GM19025 (cell line): ENCODE results near the gene TRPV4.

Experiments
- ATAC-seq: cut with Tn5 transposase; IDR thresholded peaks from one replicate; pipeline ENCODE4 v1.9.1; 2021; ENCODE audit warnings: mild to moderate bottlenecking, low read depth, moderate library complexity; ENCODE audit not compliant: unreplicated experiment

TRPV4 gene

DNA sequence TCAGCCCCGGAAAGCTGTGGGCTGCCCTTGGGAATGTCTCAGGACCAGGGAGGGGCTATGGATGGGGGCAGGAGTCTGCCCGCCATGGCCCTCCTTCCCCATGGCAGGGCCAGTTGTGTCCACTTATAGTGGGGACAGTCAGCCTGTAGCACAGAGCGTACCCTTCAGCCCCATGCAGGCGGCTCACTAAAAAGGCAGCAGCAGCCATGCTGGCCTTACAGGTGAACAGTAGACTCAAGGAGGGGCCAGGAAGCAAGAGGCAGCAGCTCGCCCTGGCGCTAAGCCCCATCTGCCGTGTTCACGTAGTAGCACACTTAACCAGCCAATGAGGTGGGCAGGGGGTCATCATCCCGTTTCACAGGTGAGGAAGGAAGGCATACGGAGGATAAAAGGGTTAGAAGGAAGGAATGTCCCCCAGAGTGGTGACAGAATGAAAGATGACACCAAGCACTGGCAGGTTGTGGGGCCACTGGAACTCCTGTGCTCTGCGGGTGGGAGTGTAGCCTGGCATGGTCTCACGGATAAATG is 66.9 kb downstream of the TRPV4 start:
- ATAC-seq = no peak

DNA sequence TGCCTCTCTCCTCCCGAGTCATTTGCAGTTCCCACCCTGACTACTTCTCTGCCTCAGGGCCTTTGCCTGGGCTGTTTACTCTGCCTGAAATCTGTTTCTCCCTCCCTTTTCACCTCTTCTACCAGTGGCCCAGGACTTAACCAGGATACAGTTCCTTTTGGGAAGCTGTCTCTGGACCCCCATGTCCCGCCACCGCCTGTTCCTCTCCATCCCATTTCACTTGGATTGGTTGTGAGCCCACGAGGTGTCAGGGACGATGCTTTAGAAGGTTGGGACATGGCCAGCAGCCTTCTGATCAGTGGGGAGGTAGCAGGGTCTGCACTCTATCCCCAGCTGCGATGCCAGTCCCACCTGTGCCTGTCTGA is 67.8 kb downstream of the TRPV4 start:
- no peak for ATAC-seq

DNA sequence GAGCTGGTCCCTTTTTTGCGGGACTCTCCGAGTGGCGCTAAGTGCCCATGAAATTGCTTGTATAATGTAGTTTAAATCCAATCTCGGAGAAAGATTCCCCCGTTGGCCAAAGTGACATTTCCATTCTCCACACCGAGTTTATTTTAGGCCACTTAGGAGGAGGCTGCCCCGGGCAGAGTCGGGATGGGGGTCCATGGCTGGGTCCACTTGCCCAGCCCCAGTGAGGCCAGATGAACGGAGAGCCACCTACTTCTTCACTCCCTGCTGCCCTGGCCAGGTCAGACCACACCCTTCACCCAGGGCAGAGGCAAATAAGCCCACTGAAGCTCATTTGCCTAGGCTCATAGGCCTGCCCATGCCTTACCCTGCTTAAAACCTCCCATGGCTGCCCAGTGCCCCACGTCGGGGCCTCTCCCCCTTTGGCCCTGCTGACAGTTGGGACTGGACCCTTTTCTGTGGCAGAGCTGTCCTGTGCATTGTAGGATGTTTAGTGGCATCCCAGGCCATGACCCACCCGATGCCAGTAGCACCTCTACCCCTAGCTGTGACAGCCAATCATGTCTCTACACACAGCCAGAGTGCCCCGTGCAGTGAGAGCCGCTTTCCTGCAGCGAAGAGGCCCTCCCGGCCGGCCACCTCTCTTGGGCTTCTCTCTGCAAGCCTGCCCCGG is 68.3 kb downstream of the TRPV4 start:
- ATAC-seq = no peak

DNA sequence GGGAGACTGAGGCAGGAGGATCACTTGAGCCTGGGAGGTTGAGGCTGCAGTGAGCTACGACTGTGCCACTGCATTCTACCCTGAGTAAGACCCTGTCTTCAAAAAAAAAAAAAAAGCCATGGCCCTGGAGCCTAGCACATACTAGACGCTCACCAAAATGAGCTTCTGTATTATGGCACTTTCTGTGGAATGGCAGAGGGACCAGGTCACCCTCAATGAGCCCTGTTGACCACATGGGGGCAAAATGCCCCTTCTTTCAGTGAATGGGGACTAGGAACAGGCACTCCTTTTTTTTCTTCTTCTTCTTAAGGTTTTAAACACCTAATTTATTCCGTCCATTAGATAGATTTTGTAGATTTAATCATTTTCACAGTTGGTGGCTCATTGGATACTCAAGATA is 69.1 kb downstream of the TRPV4 start:
- ATAC-seq = no peak

DNA sequence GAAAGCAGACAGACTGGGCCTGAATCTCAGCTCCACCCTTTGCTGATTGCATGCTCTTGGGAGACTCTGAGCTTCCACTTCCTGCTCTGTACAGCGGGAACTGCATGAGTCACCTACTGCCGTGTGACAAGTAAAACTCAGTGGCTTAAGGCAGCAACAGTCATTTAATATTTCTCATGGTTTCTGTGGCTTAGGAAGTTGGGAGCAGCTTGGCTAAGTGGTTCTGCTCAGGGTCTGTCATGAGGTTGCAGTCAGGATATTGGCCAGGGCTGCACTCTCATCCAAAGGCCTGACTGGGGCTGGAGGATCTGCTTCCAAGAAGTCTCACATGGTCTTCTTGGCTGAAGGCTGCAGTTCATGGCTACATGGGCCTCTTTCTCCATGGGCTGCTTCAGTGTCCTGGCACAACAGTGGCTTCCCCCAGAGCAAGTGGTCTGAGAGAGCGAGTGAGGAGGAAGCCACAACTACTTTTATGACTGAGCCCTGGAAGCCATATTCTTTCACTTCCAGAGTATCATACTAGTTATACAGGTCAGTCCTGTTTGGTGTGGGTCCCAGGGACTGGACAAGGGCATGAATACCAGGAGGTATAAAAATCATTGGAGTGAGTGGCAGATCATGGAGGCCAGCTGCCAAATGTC is 69.9 kb downstream of the TRPV4 start:
- ATAC-seq = no peak

DNA sequence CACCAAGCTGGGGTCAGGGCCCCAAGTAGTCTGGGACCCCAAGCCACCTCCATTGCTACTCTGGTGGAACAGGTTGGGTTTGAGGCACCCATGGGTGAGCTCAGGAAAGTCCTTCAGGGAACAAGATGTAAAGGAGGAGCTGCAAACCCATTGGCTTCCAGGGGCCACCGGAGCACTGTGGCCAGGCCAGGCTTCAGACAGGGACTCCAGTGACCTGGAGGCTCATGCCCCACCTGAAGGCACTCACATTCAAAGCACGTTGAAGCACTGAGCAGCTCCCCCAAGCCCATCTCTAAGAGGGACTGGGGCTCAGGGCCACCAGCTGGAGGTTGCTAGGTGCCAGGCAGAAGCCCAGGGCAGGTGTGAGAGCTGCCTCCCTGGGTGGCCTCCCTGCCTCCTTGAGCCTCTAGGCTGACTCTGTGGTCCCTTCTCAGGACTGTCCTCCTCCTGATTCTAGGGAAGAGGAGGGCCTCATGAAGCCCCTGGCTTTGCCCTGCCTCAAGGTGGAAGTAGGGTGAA is 70.5 kb downstream of the TRPV4 start:
- no peak for ATAC-seq

DNA sequence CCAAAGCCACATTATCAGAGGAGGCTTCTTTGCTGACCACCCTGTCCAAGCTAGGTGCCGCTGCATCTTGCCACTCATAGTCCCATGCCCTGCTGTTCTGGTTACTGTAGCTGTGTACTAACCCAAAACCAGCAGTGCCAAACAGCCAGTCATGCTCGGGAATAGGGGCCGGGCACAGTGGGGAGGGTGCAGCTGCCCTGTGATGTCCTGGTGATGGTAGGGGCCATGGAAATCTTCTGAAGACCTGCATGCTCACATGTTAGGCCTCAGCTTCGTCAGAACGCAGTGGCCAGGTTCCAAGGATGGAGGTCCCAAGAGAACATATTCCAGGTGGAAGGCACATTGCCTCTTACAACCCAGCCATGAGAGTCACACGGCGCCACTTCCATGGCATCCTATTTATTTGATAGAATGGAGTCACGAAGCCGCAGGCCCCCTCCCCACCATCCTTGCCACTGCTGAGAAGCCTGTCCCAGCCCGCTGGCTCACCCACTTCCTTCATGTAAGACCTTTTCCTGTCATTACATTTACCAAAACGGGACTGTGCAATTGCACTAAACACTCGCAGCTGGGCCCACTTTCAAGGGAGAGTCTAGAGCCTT is 71.0 kb downstream of the TRPV4 start:
- ATAC-seq = no peak

DNA sequence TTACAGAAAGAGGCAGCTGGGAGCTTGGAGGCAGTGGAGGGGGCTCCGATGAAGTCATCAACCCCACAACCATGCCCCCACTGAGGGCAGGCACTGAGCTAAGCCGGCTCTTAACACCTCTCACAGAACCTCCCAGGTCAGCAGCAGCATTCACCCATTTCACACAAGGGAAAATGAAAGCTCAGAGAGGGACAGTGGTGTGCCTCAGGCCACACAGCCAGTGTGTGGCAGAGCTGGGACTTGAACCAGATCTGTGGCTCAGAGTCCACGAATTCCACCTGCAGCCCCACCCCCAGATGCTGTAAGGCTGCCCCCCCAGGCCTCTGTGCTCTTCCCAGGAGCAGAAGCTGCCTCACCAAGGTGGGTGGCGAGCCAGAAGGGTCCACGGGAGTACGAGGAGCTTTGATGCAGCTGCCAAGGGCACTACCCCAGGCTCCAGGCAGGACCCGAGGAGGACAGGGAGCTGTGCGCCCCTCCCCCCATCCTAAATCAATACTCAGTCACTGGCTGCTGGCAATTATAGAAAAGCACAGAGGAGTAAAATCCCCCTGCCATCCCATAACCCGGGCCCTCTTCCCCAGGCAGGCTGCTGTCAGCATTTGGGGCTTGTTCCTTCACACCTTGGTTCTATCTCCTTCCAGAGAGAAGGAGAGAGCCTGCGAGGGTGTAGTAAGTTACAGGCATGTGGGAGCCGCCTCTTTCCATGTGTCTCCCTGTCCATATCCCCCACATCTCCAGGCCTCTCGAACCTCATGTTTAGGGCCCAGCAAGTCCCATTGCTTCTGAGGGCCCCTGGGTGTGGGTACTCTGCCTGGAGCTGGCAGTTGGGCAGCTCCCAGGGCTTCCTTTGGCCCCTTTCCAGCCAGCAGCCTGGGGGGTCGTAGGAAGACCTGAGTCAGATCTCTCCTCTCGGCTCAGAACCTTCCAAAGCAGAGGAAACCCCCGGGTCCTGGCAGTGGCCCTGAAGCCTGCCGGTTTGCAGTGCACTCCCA is 72.0 kb downstream of the TRPV4 start:
- no peak for ATAC-seq

DNA sequence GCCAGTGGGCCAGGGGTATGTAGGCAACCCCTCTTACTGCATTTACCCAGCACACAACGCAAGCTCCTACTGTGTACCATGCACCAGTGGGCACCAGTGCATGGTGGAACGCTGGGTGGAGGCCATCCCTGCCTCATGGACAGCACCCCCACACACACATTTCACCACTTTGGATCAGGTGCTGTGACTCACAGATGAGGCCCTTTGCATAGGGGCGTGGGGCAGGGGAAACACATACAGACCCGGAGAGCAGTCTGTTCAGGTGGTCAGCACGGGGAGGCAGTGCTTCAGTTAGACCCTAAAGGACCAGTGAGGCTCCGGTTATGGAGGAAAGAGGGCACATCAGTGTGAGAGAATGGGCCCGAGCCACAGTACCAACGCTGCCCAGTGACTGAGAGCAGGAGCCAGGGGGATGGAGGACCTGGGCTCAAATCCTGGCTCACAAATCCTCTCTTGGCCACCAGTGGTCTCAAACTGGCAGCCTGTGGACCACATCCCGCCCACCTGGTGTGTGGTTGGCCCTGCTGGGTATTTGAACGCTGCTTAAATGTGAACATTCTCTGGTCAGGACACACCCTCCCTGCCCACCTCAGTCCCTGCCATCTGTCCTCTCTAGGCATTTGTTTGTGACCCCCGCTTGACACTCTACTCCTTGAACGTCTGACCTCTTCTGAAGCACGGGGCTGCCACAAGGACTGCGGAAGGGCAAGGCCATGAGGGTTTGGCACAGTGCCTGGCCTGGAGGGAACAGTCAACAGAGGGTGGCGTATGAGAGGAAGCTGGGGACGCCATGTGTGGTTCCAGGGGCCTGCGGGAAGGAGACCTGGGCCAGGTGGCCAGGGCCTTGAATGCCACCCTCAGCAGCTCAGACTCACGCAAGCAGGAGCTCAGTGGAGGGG is 72.9 kb downstream of the TRPV4 start:
- ATAC-seq = no peak

DNA sequence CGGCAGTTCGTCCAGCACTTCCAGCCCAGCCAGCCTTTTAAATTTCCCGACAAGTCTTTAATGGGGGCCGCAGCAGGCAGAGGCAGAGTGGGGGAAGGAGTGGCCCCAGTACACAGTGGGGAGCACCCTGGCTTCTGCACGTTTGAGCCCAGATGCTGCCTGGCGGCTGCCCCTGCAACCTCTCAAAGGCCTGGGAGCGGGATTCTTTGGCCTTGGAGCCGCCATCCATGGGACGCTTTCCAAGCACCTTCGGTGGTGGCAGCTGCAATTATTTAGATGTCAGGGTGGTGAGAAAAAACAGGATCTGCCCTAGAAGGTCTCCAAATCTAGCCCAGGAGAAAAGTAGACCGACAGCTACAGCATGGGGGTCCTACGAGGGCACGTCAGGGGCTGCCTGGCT is 73.6 kb downstream of the TRPV4 start:
- no peak for ATAC-seq

DNA sequence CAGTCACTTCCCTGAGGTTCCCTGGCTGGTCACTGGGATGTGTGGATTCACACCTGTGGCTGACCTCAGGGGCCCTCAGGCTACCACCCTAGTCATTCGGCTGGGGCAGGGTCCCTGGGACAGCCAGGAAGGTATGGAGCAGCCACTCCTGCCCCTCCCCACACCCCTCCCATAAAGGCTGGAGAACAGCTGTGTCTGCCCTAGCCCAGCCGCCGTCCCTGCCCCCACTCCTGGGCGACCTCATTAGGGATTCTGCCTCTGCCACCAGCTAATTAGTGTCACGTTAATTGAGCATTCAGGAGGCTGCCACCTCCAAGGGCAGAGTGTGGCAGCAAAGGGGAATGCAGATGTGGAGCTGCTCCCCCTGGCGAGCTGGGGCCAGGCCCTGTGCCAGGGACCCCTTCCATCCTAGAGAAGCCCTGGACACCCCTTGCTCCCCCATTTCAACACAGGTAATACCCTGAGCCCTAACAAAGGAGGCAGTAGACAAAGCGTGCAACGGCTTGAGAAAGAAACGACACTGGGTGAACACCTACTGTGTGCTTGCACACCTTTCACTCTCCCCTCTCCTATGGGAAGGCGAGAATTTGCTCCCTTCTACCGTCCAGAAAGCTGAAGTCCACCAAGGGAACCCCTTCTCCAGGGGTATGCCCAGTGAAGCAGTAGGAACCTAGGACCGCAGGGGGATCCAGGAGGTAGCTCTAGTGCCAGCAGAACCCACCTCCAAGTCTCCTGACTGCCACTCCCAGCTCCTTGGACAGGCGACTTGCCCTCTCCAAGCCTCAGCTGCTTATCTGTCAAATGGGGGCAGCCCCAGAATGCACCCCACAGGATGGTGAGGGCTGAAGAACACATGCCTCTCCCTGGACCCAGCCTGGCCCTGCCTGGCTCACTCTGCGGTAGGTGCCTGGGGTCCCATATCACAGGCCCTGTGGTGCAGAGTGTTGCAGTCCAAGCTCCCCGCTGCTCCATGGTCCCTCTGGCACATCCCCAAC is 74.5 kb downstream of the TRPV4 start:
- no peak for ATAC-seq

DNA sequence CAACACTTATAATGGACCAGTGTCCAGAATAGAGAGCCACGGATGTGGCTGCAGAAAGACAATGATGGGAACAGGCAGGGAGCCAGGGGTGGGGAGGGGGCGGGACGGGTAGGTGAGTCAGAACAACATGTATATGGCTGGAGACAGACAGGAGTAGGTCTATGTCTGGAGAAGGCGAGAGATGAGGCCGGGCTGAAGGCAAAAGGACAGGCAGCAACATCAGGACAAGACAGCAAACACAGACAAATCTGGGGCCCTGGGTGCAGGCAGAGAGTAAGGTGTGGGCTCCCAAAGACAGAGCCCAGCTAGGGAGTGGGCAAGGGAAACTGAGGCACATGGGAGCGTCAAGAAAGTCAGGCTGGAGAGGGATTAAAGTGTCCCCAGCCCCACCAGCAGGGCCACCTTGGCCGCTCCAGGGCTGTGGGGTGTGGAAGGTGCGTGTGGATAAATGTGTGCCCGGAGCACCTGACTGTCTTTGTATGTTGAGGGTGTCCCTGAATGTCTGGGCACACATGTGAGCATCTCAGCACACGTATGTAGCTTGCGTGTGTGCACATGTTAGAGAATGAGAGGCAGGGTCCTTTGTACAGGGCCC is 75.4 kb downstream of the TRPV4 start:
- ATAC-seq = no peak

DNA sequence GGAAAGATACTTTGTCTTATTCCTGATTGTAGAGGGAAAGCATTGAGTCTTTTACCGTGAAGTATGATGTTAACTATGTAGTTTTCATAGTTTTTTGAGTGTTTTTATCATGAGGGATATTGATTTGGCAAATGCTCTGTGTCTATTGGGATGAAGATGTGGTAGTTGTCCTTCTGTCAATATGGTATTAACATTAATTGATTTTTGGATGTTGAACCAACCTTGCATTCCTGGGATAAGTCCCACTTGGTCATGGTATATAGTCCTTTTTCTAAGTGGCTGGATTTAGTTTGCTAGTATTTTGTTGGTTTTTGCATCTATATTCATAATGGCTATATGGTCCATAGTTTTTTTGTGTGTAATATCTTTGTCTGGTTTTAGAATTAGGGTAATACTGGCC is 76.7 kb downstream of the TRPV4 start:
- no peak for ATAC-seq

DNA sequence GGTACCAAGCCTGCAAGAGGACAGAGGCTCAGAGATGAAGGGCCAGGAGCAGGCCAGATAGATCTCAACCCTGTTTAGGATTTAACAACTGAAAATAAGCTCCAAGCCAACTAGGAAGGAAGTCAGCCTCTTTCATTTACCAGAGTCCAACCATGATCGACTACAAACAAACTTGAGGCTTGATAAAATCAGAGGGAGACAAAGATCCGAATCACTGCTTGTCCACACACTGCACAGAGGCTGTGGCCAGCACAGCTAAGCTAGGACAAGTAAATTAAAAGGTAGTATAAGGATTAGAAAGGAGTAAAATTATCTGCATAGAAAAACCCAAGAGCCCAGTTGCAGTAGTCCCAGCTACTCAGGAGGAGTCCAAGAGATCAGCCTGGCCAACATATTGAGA is 79.2 kb downstream of the TRPV4 start:
- no peak for ATAC-seq

DNA sequence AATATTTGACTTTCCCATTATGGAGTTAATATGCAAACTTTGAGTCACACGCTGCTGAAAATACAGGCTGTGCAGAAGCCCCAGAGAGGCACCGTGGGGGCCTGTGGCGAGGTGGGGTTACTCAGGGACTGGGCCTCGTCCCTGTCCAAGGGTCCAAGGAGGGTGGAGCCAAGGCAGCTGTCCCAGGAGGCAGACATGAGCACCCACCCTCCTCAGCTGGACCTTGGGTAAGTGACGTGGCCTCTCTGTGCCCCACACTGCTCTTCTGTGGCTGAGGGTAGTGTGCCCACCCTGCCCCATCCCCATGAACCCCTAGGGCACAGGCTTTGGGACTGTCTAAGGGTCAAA is 80.2 kb downstream of the TRPV4 start:
- no peak for ATAC-seq

DNA sequence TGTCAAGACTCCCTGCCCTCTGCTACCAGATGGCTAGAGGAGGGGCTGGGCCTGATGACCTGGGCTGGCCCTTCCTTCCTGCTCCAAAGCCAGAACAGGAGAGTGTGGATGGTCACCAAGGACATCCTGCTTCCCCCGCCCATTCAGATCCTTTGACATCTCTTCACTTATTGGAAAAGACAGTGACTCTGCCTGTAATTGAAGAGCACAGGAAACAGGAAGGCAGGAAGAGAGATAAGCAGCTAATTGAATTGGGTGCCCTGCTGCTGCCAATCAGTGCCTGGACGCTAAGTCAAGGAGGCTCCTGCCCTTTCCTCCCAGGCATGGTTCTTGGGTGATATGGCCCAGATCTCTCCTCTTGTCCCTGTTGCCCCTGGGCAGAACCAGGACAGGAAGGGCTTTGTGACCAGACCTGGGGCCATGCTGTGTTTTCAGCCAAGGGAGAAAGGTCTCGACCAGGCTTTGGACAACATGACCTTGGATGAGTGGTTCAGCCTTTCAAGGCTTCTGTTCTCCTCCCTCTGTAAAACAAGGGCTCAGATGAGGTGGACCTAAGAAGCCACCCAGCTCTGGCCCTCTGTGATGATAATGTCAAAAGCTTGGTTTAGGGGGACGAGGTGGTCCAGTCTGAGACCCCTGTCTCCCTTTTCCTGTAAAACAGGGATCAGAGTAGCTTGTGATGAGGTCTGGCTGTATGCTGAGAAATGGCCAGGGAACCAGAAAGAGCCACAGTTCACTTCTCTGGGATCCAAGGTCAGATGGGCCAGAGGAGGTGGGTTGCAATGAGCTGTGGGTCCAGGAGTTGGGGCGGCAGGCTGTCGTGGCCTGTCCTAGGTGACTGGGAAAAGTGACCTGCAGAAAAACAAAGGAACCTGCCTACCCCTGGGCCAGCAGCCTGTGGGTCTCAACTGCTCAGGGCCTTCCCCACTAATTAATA is 80.8 kb downstream of the TRPV4 start:
- ATAC-seq = no peak
